GM23338 (cell line): Measurements from ENCODE around the gene KCNT2. TPM values are rescaled to one million over a fixed set of nuclear protein-coding genes. Genes with fewer than 3 reads are reported as not detected.

Source experiments
- ATAC-seq: fragments of 200-7000 bp; cut with Tn5 transposase; 3 replicates; pipeline ENCODE4 v1.9.1; 2020
- DNase-seq: peaks from one replicate; pipeline ENCODE4 v3.0.0-alpha.2; 2015; ENCODE audit warnings: low spot score
- H2AFZ ChIP-seq: fragments of 200-600 bp; sonication (generic); 2 replicates; pipeline ENCODE4 v1.8.0; 2016; ENCODE audit warnings: antibody characterized with exemption, mild to moderate bottlenecking, moderate library complexity
- H3F3A ChIP-seq: fragments of 200-600 bp; sonication (generic); replicated peaks from 2 replicates; pipeline ENCODE4 v1.8.0; 2017; ENCODE audit warnings: antibody characterized with exemption, mixed run types, low read depth
- H3K27ac ChIP-seq: fragments of 200-600 bp; sonication (generic); 2 replicates; pipeline ENCODE4 v1.6.1; 2016; ENCODE audit warnings: low read depth
- H3K27me3 ChIP-seq: fragments of 200-600 bp; sonication (generic); 2 replicates; pipeline ENCODE4 v1.8.0; 2016; ENCODE audit warnings: mild to moderate bottlenecking, mixed run types, moderate library complexity; ENCODE audit not compliant: insufficient read depth
- H3K36me3 ChIP-seq: fragments of 200-600 bp; sonication (generic); 2 replicates; pipeline ENCODE4 v1.8.0; 2016; ENCODE audit warnings: mild to moderate bottlenecking; ENCODE audit not compliant: insufficient read depth
- H3K4me1 ChIP-seq: fragments of 200-600 bp; sonication (generic); 2 replicates; pipeline ENCODE4 v1.8.0; 2016; ENCODE audit warnings: mild to moderate bottlenecking, moderate library complexity; ENCODE audit not compliant: insufficient read depth
- H3K4me2 ChIP-seq: fragments of 200-600 bp; sonication (generic); 2 replicates; pipeline ENCODE4 v1.7.1; 2017; ENCODE audit warnings: mixed run types
- H3K4me3 ChIP-seq: fragments of 200-600 bp; sonication (generic); 2 replicates; pipeline ENCODE4 v1.6.1; 2016; ENCODE audit warnings: mixed run types
- H3K79me2 ChIP-seq: fragments of 200-600 bp; sonication (generic); replicated peaks from 2 replicates; pipeline ENCODE4 v1.8.0; 2017; ENCODE audit warnings: mild to moderate bottlenecking; ENCODE audit not compliant: insufficient read depth
- H3K9me2 ChIP-seq: fragments of 200-600 bp; sonication (generic); 2 replicates; pipeline ENCODE4 v1.8.0; 2017; ENCODE audit not compliant: insufficient read depth
- H4K20me1 ChIP-seq: fragments of 200-600 bp; sonication (generic); replicated peaks from 2 replicates; pipeline ENCODE4 v1.8.0; 2017; ENCODE audit warnings: mild to moderate bottlenecking; ENCODE audit not compliant: insufficient read depth
- H3K27ac Mint-ChIP-seq: 2 replicates; pipeline ENCODE4 v1.8.0; 2020; ENCODE audit warnings: inconsistent platforms, mild to moderate bottlenecking, moderate library complexity, mixed read lengths
- H3K27me3 Mint-ChIP-seq: 3 replicates; pipeline ENCODE4 v1.8.0; 2022; ENCODE audit warnings: low read depth, mild to moderate bottlenecking, moderate library complexity, mixed read lengths, inconsistent platforms; ENCODE audit not compliant: insufficient read depth, poor library complexity
- H3K36me3 Mint-ChIP-seq: 3 replicates; pipeline ENCODE4 v1.8.0; 2021; ENCODE audit warnings: low read depth, mild to moderate bottlenecking, inconsistent platforms, moderate library complexity, mixed read lengths
- H3K4me1 Mint-ChIP-seq: 3 replicates; pipeline ENCODE4 v1.8.0; 2020; ENCODE audit warnings: mild to moderate bottlenecking, inconsistent platforms, mixed read lengths
- H3K4me3 Mint-ChIP-seq: 3 replicates; pipeline ENCODE4 v1.8.0; 2021; ENCODE audit warnings: moderate library complexity, mild to moderate bottlenecking, inconsistent platforms, mixed read lengths
- H3K9me3 Mint-ChIP-seq: 3 replicates; pipeline ENCODE4 v1.8.0; 2020; ENCODE audit warnings: moderate library complexity, mild to moderate bottlenecking, inconsistent platforms, mixed read lengths
- CREB1 ChIP-seq: fragments of 250-450 bp; sonication (Bioruptor Pico); IDR thresholded peaks from 2 replicates; pipeline ENCODE4 v1.5.0; 2020; ENCODE audit warnings: low read depth, mild to moderate bottlenecking, moderate library complexity
- ETS1 ChIP-seq: IDR thresholded peaks from 2 replicates; pipeline ENCODE4 v1.6.1; 2016; ENCODE audit warnings: antibody characterized with exemption
- EZH2 ChIP-seq: fragments of 200-600 bp; sonication (generic); IDR thresholded peaks from one replicate; pipeline ENCODE4 v1.8.0; 2017; ENCODE audit warnings: antibody characterized with exemption, mild to moderate bottlenecking, low read depth; ENCODE audit not compliant: unreplicated experiment
- EZH2phosphoT487 ChIP-seq: fragments of 200-600 bp; sonication (generic); IDR thresholded peaks from one replicate; pipeline ENCODE4 v1.8.1; 2018; ENCODE audit warnings: antibody characterized with exemption; ENCODE audit not compliant: unreplicated experiment
- JUNB ChIP-seq: IDR thresholded peaks from one replicate; pipeline ENCODE4 v1.6.1; 2016; ENCODE audit warnings: antibody characterized with exemption; ENCODE audit not compliant: unreplicated experiment
- NANOG ChIP-seq: IDR thresholded peaks from 2 replicates; pipeline ENCODE4 v1.6.1; 2016; ENCODE audit warnings: antibody characterized with exemption, borderline replicate concordance
- POLR2AphosphoS5 ChIP-seq: IDR thresholded peaks from 2 replicates; pipeline ENCODE4 v1.6.1; 2016; ENCODE audit warnings: antibody characterized with exemption, low read depth
- REST ChIP-seq: IDR thresholded peaks from one replicate; pipeline ENCODE4 v1.6.1; 2018; ENCODE audit warnings: antibody characterized with exemption; ENCODE audit not compliant: unreplicated experiment
- STAT1 ChIP-seq: IDR thresholded peaks from one replicate; pipeline ENCODE4 v1.6.1; 2016; ENCODE audit warnings: antibody characterized with exemption; ENCODE audit not compliant: unreplicated experiment
- ZNF114 ChIP-seq: fragments of 250-450 bp; sonication (Bioruptor Pico); IDR thresholded peaks from 2 replicates; pipeline ENCODE4 v1.5.0; 2020; ENCODE audit warnings: mild to moderate bottlenecking, moderate library complexity
- ZNF331 ChIP-seq: fragments of 250-450 bp; sonication (Bioruptor Pico); IDR thresholded peaks from 2 replicates; pipeline ENCODE4 v1.5.0; 2020; ENCODE audit warnings: low read depth, mild to moderate bottlenecking, moderate library complexity
- ZNF462 ChIP-seq: fragments of 250-450 bp; sonication (Bioruptor Pico); IDR thresholded peaks from 2 replicates; pipeline ENCODE4 v1.5.0; 2020; ENCODE audit warnings: mild to moderate bottlenecking, moderate library complexity
- polyA plus RNA-seq: library from polyadenylated mRNA; unstranded; fragments of >200 nt; fragmentation: Nextera tagmentation; extraction: Ambion mirVana; gene quantifications from 2 replicates; pipeline ENCODE4 v1.2.1, GENCODE V29; 2016
- total RNA-seq: library from RNA; depleted of rRNA; stranded (reverse); fragments of >200 nt; shearing (Covaris generic); gene quantifications from 2 replicates; pipeline ENCODE4 v1.2.3, GENCODE V29; 2014
- TF ChIP-seq, protein P1 (sequence below), 2 experiments: fragments of 200-600 bp in 1 of 2; sonication (generic) in 1 of 2; conservative IDR thresholded peaks; 2 replicates each; pipeline versions ENCODE4 v1.5.1 to v1.6.1; 2016 to 2017; ENCODE audit warnings: antibody characterized with exemption in 2 of 2, low read depth in 2 of 2, mild to moderate bottlenecking in 2 of 2, moderate library complexity in 1 of 2

The KCNT2 gene
- total and polyA plus RNA-seq, 2 experiments from 2014 or later: 5.4 to 13.4 TPM

DNA sequence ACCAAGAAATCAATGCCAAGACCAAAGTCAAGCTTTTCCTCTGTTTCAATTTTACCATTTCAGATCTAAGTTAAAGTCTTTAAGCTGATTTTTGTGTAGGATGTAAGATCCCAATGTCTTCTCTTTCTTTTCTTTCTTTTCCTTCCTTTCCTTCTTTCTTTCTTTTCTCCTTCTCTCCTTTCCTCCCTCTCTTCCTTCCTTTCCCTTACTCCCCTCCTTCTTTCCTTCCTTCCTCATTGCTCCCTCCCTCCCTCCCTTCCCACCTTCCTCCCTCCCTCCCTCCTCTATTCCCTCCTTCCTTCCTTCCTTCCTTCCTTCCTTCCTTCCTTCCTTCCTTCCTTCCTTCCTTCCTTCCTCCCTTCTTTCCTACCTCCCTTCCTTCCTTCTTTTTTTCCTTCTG lies 197.5 kb downstream of the KCNT2 start:
- H4K20me1 ChIP-seq: no peaks in the 10 kb centered on the region
- no peaks in the 10 kb centered on the region for H3K79me2 ChIP-seq
- no peak overlapping the region for H3K27ac Mint-ChIP-seq
- H3K9me3 Mint-ChIP-seq: no peaks in the 10 kb centered on the region
- H3K4me1 Mint-ChIP-seq: peaks cover 10% of the 10 kb centered on the region; the same call in 2 of the 3 replicates
- H3K27me3 ChIP-seq: no peaks in the 10 kb centered on the region
- no peaks in the 10 kb centered on the region for H3K36me3 ChIP-seq
- H3K4me1 ChIP-seq: no peaks in the 10 kb centered on the region
- DNase-seq: no peak
- H3K9me2 ChIP-seq: no peaks in the 10 kb centered on the region
- TF ChIP-seq ZNF462 (CRISPR knock-in tag): no peak
- TF ChIP-seq EZH2: no peak
- no peak for TF ChIP-seq ETS1
- TF ChIP-seq ZNF114 (CRISPR knock-in tag): no peak
- TF ChIP-seq ZNF331: no peak
- TF ChIP-seq, protein P1, sequence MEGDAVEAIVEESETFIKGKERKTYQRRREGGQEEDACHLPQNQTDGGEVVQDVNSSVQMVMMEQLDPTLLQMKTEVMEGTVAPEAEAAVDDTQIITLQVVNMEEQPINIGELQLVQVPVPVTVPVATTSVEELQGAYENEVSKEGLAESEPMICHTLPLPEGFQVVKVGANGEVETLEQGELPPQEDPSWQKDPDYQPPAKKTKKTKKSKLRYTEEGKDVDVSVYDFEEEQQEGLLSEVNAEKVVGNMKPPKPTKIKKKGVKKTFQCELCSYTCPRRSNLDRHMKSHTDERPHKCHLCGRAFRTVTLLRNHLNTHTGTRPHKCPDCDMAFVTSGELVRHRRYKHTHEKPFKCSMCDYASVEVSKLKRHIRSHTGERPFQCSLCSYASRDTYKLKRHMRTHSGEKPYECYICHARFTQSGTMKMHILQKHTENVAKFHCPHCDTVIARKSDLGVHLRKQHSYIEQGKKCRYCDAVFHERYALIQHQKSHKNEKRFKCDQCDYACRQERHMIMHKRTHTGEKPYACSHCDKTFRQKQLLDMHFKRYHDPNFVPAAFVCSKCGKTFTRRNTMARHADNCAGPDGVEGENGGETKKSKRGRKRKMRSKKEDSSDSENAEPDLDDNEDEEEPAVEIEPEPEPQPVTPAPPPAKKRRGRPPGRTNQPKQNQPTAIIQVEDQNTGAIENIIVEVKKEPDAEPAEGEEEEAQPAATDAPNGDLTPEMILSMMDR (conservative IDR thresholded peaks at IDR 0.05; ENCODE audit: low read depth in 2 of 2): no peak
- TF ChIP-seq CREB1: no peak
- TF ChIP-seq REST: no peak
- TF ChIP-seq EZH2phosphoT487: no peak
- TF ChIP-seq JUNB: no peak
- TF ChIP-seq POLR2AphosphoS5: no peak
- no peak for TF ChIP-seq NANOG
- TF ChIP-seq STAT1: no peak
- H3K27me3 Mint-ChIP-seq: peaks cover 6% of the 10 kb centered on the region
- H2AFZ ChIP-seq: no peak overlapping the region
- H3F3A ChIP-seq: no peaks in the 10 kb centered on the region
- H3K36me3 Mint-ChIP-seq: no peaks in the 10 kb centered on the region
- H3K27ac ChIP-seq: no peak overlapping the region
- H3K4me2 ChIP-seq: no peak overlapping the region
- no peak for ATAC-seq
- H3K4me3 Mint-ChIP-seq: no peak overlapping the region
- no peak overlapping the region for H3K4me3 ChIP-seq
